GM18861 (cell line): Measurements from ENCODE around the gene BCL7C.
A peak's percentile ranks its signal among the peaks of the same experiment; 100 is the strongest.
"Not testable (repeated sequence)": the region's sequence is repeated elsewhere in the genome, so short reads cannot be mapped to it uniquely, and the experiment has no call there.

Experiments
- ATAC-seq: cut with Tn5 transposase; IDR thresholded peaks from one replicate; pipeline ENCODE4 v1.9.1; 2021; ENCODE audit not compliant: unreplicated experiment

The BCL7C gene

GRCh38 chr16:30893744-30894539 lies at the start of gene BCL7C:
BCL7C (minus strand) TSS chr16:30894077; CDS start chr16:30893944, 133 bp downstream.
- peak; percentile 61 for ATAC-seq

GRCh38 chr16:30942426-30942806 lies 48.5 kb upstream of the BCL7C start:
- ATAC-seq = no peak

- ATAC-seq = peak; percentile 63
Observed at GRCh38 chr16:30941600-30942425, 47.9 kb upstream of the BCL7C start.

GRCh38 chr16:30939571-30939970 lies 45.7 kb upstream of the BCL7C start:
- ATAC-seq = not testable (repeated sequence)

- no peak for ATAC-seq
Observed at GRCh38 chr16:30937692-30938091, 43.8 kb upstream of the BCL7C start.

GRCh38 chr16:30934827-30935557 lies 41.1 kb upstream of the BCL7C start:
- no peak for ATAC-seq

- no peak for ATAC-seq
Observed at GRCh38 chr16:30931068-30931650, 37.3 kb upstream of the BCL7C start.

GRCh38 chr16:30930160-30930571 lies 36.3 kb upstream of the BCL7C start:
- ATAC-seq = no peak

- ATAC-seq = no peak
Observed at GRCh38 chr16:30929167-30929566, 35.3 kb upstream of the BCL7C start.

GRCh38 chr16:30928390-30928789 lies 34.5 kb upstream of the BCL7C start:
- no peak for ATAC-seq

GRCh38 chr16:30927789-30928378 lies 34.0 kb upstream of the BCL7C start:
- ATAC-seq = no peak

- ATAC-seq = no peak
Observed at GRCh38 chr16:30926937-30927788, 33.3 kb upstream of the BCL7C start.

GRCh38 chr16:30925995-30926811 lies 32.3 kb upstream of the BCL7C start:
- ATAC-seq = no peak

- ATAC-seq = no peak
Observed at GRCh38 chr16:30925632-30925987, 31.7 kb upstream of the BCL7C start.

GRCh38 chr16:30924913-30925631 lies 31.2 kb upstream of the BCL7C start:
- ATAC-seq = no peak

- ATAC-seq = no peak
Observed at GRCh38 chr16:30924076-30924912, 30.4 kb upstream of the BCL7C start.

- no peak for ATAC-seq
Observed at GRCh38 chr16:30923554-30924075, 29.7 kb upstream of the BCL7C start, which contains the start of gene FBXL19. FBXL19 (plus strand) TSS chr16:30923572; CDS start chr16:30925755, 2,183 bp downstream.
